Measurements from ENCODE around the gene FGFR2.

Gene FGFR2

GRCh38 chr10:121442086-121442935, 155.9 kb downstream of the FGFR2 start:
- DNase-seq: no peak

- DNase-seq: no peak
These were observed 157.8 kb downstream of the FGFR2 start for GRCh38 chr10:121440461-121440860.

GRCh38 chr10:121438333-121438732, 159.9 kb downstream of the FGFR2 start:
- DNase-seq: no peak

- no peak for DNase-seq
These were observed 160.6 kb downstream of the FGFR2 start for GRCh38 chr10:121437596-121437995.

- DNase-seq: no peak
These were observed 161.5 kb downstream of the FGFR2 start for GRCh38 chr10:121436630-121437341.

GRCh38 chr10:121436281-121436629, 162.0 kb downstream of the FGFR2 start:
- DNase-seq: no peak

GRCh38 chr10:121435099-121435875, 163.0 kb downstream of the FGFR2 start:
- no peak for DNase-seq

- no peak for DNase-seq
These were observed 164.3 kb downstream of the FGFR2 start for GRCh38 chr10:121433965-121434364.

GRCh38 chr10:121428867-121429266, 169.4 kb downstream of the FGFR2 start:
- no peak for DNase-seq
